HG03175 (cell line): ENCODE measurements around the gene AIFM2.
"Not testable (repeated sequence)": the region's sequence is repeated elsewhere in the genome, so short reads cannot be mapped to it uniquely, and the experiment has no call there.

Experiments used
- ATAC-seq: cut with Tn5 transposase; IDR thresholded peaks from one replicate; pipeline ENCODE4 v1.9.1; 2021; ENCODE audit warnings: mild to moderate bottlenecking, moderate library complexity; ENCODE audit not compliant: unreplicated experiment

AIFM2 gene

DNA sequence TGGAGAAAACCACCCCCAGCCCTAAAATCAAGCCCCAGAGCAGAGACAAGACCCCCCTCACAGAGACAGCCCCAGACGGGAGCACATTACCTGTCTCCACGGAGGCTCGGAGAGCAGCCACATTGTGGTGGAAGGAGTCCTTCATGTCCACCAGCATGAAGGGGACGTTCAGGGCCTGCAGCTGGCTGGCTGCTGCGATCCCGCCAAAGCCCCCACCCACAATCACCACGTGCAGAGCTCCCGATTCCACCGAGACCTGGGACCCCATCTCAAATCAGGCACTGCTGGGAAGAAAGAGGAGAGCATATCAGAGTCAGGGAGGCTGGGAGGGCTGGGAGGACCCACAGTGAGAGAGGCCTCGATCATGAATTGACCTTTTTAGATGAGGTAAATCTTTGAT lies 8.8 kb downstream of the AIFM2 start:
- ATAC-seq, result no peak

DNA sequence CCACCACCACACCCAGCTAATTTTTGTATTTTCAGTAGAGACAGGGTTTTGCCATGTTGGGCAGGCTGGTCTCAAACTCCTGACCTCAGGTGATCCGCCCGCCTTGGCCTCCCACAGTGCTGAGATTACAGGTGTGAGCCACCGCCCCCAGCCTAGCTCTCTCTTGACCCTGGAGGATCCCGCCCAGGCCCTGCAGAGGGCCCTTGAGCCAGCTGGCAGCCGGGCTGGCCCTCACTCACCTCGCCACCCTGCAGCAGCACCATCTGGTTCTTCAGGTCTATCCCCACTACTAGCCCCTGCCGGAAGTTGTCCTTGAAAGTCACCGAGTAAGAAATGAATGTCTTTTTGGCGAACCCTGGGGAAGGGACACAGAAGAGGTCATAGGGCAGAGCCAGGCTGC lies 9.5 kb downstream of the AIFM2 start:
- ATAC-seq, result not testable (repeated sequence)

DNA sequence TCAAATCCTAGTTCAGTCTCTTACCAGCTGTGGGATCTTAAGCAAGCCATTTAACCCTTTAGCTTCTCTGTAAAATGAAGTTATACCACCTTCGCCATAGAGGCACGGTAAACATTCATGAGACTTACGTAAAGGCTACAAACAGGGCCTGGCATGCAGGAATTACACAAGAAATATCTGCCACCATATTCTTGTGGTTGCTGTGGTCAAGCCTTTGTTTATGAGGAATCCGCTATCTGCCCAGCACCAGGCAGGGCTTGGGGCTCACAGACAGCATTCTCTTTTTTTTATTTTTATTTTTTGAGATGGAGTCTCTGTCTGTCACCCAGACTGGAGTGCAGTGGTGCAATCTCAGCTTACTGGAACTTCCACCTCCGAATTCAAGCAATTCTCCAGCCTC lies 9.9 kb downstream of the AIFM2 start:
- no peak for ATAC-seq

DNA sequence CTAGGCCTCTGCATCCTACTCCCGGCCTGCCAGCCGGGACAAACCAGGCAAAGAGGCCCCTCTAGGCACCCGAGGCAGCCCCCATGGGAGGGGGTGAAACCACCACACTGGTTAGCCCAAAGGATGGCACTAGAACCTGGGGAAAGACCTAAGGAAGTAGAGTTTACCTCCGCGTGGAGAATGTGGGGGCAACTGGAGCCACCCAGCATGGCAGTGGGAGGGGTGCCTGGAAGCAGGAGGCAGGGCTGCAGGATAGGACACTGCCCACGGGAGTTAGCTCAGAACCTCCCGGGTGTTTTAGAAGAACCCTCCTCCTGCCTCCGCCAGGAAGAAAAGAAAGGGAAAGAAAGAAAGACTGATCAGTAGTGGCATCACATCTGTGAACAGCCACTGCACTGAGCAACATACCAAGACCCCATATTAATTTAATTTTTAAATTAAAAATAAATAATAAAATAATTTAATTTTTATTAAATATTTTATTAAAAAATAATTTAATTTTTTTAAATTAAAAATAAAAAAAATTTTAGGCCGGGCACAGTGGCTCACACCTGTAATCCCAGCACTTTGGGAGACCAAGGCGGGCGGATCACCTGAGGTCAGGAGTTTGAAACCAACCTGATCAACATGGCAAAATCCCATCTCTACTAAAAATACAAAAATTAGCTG lies 11.2 kb downstream of the AIFM2 start:
- no peak for ATAC-seq

DNA sequence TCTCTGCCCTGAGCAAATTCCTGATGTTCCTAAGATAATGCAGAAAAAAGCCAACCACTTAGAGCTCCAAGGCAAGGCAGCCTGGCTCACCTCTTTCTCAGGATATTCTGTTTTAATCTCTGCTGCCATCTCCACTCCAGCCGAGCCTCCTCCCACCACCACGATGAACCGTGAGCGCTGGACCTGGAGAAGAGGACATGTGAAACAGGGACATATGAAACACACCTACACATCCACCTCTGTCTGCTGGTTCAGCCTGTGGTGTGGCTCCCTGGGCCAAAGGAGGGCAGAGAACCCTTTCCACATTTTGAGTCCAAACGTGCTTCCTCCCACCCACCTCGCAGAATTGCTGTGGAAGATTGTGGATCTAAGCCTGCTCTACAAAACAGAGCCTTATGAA lies 12.2 kb downstream of the AIFM2 start:
- ATAC-seq, result no peak

DNA sequence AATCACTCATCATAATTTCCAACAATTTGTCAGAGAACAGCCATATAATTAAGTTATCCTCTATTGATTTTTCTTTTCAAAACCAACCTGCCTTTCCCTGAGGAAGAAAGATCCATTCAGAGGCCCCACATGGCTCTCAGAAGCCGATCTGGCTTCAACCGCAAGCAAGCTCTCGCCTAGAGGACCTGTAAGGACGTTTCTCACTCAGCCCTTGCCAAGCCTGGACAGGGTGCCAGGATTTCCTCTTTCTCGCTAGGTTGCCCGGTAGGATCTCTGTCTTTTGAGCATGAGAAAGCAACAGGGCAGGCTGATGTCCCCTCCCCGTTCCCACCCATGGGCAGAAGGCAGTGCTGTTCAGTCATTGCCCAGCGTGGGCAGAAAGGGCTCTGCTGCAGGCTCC lies 13.0 kb downstream of the AIFM2 start:
- no peak for ATAC-seq

DNA sequence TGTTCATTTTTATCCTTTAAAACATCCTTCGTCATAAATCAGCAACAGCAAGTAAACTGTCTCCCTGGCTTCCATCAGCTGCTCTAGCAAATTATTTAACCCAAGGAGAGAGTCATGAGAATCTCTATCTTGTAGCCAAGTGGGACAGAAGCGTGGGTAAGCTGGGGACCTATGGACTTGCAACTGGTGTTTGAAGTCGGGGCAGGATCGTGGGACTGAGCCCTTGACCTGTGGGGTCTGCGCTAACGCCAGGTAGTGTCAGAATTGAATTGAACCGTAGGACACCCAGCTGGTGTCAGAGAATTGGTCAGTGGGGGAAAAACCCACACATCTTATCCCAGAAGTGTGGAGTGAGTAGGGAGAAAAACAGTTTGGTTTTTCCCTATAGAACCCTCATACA lies 13.4 kb downstream of the AIFM2 start:
- no peak for ATAC-seq

DNA sequence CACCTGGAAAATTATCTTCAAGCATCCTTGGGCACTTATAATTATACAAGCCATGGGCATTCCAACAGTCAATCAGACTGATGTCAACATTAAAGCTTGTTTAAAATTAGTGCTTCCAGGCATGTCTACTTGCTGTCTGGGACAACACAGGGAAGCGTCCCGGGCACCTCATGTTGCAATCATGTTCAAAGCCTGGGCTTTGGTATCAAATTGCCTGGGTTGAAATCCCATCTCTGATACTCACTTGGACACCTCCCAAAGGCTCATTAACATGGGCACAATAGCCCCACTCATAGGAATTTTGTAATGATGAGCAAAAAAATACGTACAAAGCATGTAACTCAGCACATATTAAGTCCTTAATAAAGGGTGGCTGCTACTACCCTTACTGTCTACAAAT lies 14.4 kb downstream of the AIFM2 start:
- ATAC-seq, result no peak

DNA sequence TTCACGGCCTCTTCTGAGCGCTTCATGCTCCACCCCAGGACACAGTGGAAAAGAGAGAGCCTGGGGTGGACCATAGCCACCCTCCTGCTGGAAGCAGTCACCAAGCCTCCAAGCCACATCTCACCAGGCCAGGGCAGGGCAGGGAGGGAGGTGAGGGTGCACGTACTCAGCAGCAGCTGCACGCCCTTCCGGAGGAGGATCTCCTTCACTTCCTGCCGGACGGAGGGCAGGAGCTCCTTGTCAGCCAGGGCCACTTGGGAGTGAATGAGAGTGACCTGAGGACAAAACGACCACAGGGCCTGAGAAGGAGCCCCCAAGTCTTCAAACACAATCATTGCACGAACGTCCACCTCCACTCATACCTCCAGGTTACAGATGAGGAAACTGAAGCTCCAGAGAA lies 15.0 kb downstream of the AIFM2 start:
- ATAC-seq, result no peak

DNA sequence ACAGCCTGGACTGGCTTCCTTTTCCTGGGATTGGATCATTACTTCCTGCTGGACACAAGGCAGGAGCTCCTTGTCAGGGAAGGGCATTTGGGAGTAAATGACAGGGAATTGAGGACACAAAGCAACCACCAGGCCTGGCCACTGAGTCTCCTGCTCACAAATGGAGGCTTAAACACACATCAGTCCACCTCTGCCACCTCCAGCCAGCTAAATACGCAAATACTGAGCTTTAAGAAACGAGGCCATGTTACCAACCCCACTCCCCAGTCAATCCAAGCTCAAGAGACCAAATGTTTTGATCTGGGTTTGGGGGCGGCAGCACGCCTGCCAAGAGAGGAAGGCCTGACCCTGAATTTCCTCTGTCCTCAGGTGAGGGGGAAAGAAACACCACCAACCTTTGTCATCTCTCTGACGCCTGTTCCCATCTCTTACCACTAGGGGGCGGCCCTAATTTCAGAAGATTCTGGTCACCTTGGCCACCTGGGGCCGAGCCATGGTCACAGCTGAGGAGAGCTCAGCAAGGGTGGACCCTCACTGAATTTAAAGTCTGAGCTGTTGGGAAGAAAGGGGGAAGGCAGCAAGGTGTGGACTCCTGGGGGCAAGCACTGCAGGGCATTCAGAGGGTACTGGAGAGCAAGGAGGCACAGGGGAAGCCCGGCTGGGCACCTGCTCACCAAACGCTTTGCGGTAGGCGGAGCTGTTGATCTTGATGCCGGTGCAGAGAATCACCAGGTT lies 16.5 kb downstream of the AIFM2 start:
- ATAC-seq, result no peak

DNA sequence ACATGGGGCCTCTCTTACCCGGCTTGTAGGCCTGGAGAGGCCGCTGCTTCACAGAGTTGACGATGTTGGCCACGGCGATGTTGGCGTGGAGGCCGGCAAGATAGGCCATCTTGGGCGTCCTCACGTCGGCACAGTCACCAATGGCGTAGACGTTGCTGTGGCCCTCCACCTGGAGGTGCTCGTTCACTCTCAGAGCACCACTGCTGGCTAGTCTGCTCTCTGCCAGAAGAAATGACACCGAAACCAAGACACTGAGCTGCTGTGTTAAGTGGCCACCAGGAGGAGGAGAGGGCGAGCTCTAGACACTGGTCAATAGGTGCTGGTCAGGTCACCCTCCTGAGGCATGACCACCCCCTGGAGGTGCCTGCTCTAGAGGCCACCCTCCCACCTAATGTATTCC lies 17.7 kb downstream of the AIFM2 start:
- no peak for ATAC-seq

DNA sequence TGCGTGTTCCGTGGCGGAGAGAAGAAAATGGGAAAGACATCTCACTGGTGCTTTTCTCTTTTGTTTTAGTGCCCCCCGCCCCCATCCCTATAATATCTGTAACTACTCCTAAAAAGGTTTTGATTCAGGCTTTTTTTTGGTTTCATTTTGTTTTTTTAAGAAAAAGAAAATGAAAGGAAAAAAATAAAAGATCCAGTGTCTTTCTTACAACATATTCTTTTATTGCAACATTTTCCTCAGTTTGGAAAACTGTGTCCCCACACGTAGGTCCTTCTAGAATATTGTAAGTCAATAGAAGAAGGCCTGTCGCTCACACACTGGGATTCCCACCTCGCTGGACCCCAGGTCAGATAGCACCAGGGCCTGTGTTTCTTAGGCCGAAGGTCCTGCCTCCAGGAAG lies 20.6 kb downstream of the AIFM2 start:
- ATAC-seq, result no peak

DNA sequence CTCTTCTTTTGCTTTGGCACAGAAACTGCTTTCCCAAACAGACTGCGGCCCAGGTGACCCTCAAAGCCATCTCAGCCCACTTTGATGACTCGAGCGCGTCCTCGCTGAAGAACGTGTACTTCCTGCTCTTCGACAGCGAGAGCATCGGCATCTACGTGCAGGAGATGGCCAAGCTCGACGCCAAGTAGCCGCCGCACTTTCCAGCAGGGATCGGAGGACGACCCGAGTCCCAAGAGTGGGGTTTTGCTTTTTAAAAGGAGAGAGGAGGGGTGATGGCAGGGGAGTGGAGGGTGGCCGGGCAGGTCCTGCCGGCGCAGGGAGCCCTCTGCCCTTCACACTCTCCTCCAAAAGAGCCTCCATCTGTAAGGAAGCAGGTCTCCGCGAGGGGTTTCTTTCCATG lies 21.1 kb downstream of the AIFM2 start:
- ATAC-seq, result no peak

DNA sequence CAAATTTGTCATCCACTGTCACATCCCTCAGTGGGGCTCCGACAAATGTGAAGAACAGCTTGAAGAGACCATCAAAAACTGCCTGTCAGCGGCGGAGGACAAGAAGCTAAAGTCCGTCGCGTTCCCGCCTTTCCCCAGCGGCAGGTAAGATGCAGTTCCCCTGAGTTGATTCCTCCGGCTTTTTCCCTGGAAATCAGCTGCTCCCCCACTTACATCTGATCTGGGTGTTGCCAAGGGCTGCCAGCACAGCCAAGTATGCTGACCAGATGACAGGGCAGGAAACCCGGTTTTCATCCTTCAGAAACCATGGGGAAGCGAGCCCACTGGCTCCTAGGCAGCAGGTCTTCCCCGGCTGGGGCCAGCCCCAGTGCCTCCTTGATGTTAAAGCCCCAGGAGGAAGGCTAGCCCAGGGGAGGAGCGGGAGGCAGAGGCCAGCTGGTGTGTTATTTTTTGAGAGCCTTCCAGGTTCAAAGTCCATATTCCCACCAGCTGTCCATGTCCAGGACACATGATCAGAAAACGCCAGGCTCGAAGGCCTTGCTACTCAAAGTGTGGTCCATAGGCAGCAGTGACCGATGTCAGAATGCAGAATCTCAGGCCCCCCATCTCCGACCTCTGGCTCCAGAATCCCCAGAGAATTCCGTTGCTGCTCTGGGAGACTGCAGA lies 23.4 kb downstream of the AIFM2 start:
- ATAC-seq, result no peak

DNA sequence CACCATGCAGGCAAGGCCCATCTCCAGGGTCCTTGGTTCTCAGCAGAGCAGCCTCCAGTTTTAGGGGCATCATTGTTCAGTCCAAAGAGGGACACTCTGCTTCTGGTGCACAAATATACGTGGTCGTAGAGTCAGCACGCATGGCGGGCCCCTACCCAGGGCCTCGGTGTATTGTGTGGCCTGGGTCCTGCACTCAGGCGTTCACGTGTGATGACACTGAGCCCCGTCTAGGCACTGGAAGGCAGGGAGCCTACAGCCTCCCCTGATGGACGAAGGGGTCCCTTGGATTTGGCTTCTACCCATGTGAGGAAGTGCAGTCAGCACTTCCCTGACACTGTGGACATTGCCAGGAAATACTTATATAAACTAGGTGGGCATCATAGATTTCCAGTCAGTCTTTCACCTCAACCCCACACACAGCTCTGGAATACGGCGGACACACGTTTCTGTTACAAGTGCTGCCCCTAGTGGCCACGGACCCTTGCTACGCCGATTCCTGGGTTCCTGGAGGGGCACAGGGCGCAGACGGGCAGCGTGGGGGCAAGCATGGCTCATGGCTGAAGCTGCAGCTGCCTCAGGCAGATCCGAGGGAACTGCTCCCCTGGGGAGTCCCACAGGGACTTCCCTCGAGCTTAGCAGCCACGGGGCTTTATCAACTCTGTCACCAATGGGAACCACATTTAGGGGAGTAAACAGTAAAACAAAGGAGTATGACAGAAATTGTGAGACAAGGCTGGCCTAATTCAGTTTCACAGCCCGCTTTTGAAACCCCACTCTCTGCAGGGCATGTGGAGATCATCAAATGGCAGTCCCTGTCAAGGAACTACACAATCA lies 25.4 kb downstream of the AIFM2 start:
- ATAC-seq, result no peak

DNA sequence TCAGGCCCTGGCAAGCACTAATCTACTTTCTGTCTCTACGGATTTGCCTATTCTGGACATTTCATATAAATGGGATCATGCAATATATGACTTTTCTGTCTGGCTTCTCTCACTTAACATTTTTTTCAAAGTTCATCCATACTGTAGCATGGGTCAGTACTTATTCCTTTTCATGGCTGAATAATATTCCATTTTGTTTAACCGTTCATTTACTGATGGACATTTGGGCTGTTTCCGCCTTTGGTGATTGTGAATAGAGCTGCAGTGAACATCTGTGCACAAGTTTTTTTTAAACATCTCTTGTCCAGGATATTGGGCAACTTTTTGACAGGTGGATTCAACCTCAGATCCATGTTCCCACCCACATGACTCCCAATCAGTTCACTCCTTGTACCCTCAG lies 31.0 kb downstream of the AIFM2 start:
- ATAC-seq, result no peak

DNA sequence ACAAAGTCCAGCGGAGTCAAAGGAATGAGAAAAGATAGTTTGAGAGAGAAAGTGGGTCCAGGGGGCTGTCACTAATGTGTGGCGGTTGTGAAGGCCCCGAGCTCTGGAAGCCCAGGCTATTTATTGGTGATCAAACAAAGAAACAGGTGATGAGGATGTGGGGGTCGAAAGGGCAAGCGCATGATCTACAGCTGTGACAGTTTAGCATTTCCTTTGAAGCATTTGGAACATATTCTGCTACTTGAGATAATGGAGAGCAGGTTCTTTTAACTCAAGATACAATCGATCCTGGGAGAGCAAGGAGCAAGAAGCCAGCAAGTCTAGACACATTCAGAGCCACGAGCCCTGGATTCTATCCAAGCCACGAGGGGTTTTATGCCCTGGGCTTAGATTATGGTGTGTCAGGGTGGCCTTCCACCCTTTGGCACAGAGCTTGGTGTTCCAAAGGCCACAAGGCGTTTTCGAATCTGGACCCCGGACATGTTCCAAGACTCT lies 31.5 kb downstream of the AIFM2 start:
- ATAC-seq, result not testable (repeated sequence)

DNA sequence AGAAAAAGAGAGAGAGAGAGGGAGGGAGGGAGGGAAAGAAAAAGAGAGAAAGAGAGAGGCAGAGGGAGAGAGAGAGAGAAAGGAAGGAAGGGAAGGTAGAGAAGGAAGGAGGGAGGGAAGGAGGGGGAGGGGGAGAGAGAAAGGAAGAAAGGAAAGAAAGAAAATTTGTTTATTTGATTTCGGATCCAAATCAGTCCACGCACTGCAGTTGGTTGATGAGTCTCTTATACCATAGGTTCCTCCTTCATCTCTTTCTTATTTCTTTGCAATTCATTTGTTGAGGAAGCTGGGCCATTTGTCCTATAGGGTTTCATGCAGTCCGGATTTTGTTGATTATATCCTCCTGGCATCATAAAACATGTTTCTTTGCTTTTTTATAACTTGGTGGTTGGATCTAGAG lies 34.4 kb downstream of the AIFM2 start:
- ATAC-seq, result no peak

DNA sequence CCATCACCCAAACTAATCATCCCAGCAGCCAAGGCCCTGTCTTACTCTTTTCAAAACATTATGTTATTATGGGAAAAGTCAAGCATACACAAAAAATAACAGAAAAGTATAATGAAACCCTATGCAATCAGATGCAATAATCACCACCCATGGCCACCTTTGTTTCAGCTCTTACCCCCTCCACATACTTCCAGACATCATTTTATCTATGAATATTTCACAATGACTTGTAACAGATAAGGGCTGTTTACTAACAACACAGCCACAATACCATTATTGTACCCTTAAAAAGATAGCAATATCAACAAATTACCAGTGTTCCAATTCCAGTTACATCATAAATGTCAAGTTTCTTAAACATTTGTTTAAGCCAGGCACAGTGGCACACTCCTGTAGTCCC lies 35.2 kb downstream of the AIFM2 start:
- no peak for ATAC-seq

DNA sequence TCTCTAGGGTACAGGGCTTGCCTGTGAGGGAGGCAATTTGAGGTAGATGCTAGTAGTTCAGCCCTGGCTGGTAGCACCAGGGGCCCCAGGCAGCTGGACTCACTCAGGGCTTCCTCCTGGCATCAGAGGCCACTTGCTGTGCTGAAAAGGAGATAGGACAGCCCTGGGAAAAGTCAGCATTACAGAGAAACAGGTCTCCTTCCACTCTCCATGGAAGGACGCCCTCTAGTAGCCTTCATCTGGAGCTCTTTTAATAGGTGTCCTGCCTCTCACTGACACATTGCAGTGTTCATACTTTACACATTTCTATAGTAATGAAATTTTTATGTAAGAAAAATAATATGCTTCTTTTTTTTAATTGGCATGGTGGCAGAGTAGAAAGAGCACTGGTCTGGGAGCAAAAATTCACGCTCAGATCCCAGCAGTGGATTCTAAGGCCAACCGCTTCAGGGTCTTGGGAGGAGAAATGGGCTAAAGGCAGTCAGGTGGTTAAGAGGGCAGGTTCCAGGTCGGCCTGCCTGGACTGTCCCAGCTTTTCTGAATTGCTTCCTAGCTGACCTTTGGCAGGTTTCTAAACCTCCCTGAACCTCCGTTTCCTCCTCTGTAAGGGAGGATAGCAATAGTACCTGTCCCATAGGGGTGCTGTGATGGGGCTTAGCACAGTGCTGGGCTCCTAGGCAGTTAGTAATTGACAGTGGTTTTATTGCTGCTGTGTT lies 35.8 kb downstream of the AIFM2 start:
- no peak for ATAC-seq
